8988T (cell line): ENCODE results near the gene SLC16A10.
"Not testable (repeated sequence)": the region's sequence is repeated elsewhere in the genome, so short reads cannot be mapped to it uniquely, and the experiment has no call there.

Experiments
- DNase-seq: peaks from one replicate; pipeline ENCODE4 v3.0.0; 2011

SLC16A10 gene

GRCh38 chr6:111134236-111134869, 47.0 kb downstream of the SLC16A10 start:
- not testable (repeated sequence) for DNase-seq

GRCh38 chr6:111137489-111138093, 50.3 kb downstream of the SLC16A10 start:
- not testable (repeated sequence) for DNase-seq

GRCh38 chr6:111147440-111147839, 60.1 kb downstream of the SLC16A10 start:
- DNase-seq, result no peak

- DNase-seq, result no peak
Observed at GRCh38 chr6:111148110-111148509, 60.8 kb downstream of the SLC16A10 start.

- no peak for DNase-seq
Observed at GRCh38 chr6:111150577-111150976, 63.3 kb downstream of the SLC16A10 start.

- no peak for DNase-seq
Observed at GRCh38 chr6:111154981-111155380, 67.7 kb downstream of the SLC16A10 start.

GRCh38 chr6:111157412-111157811, 70.1 kb downstream of the SLC16A10 start:
- no peak for DNase-seq

GRCh38 chr6:111159633-111160032, 72.3 kb downstream of the SLC16A10 start:
- DNase-seq, result no peak

- DNase-seq, result no peak
Observed at GRCh38 chr6:111161650-111162049, 74.3 kb downstream of the SLC16A10 start.

GRCh38 chr6:111162504-111162903, 75.2 kb downstream of the SLC16A10 start:
- no peak for DNase-seq

GRCh38 chr6:111171577-111172400, 84.5 kb downstream of the SLC16A10 start:
- DNase-seq, result no peak

GRCh38 chr6:111172563-111172962, 85.3 kb downstream of the SLC16A10 start:
- DNase-seq, result no peak

GRCh38 chr6:111173341-111173740, 86.0 kb downstream of the SLC16A10 start:
- DNase-seq, result no peak

GRCh38 chr6:111173946-111174345, 86.6 kb downstream of the SLC16A10 start:
- DNase-seq, result no peak

- no peak for DNase-seq
Observed at GRCh38 chr6:111175109-111175508, 87.8 kb downstream of the SLC16A10 start.

- DNase-seq, result no peak
Observed at GRCh38 chr6:111176038-111176759, 88.9 kb downstream of the SLC16A10 start.

GRCh38 chr6:111176760-111177099, 89.4 kb downstream of the SLC16A10 start:
- no peak for DNase-seq

- no peak for DNase-seq
Observed at GRCh38 chr6:111177131-111177530, 89.8 kb downstream of the SLC16A10 start.

GRCh38 chr6:111183702-111184517, 96.6 kb downstream of the SLC16A10 start:
- no peak for DNase-seq

- DNase-seq, result no peak
Observed at GRCh38 chr6:111184827-111185532, 97.7 kb downstream of the SLC16A10 start.

GRCh38 chr6:111185954-111186353, 98.7 kb downstream of the SLC16A10 start:
- DNase-seq, result no peak

- no peak for DNase-seq
Observed at GRCh38 chr6:111187874-111188273, 100.6 kb downstream of the SLC16A10 start.
